DMS 273 (cell line): Measurements from ENCODE around the gene LILRB4.
"Not testable (repeated sequence)": the region's sequence is repeated elsewhere in the genome, so short reads cannot be mapped to it uniquely, and the experiment has no call there.

ENCODE experiments used
- DNase-seq: peaks from one replicate; lab custom pipeline; 2025; ENCODE audit not compliant: unreplicated experiment; lab: John Stamatoyannopoulos, UW

The LILRB4 gene

DNA sequence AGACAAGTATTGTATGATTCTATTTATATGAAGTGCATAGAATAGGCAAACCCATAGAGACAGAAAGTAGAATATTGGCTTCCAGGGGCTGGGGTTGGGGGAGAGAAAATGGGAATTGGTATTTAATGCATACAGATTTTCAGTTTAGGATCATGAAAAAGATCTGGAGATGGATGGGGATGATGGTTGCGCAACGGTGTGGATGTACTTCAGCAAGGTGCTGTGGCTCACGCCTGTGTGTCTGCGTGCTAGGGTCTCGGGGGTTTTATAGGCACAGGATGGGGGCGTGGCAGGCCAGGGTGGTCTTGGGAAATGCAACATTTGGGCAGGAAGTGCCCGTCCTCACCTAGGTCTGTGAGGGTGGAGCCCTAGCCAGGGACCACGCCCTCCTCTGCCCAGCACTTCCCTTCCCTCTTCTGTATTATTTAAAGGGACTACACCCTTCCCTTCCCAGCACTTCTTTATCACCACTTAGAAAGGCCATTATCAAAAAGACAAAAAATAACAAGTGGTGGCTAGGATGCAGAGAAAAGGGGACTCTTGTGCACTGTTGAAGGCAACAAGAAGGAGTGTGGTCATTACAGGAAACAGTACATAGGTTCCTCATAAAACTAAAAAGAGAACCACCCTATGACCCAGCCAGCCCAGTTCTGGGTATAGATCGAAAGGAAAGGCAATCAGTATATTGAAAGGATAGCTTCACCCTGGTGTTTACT lies 29.0 kb downstream of the LILRB4 start:
- DNase-seq, result no peak

DNA sequence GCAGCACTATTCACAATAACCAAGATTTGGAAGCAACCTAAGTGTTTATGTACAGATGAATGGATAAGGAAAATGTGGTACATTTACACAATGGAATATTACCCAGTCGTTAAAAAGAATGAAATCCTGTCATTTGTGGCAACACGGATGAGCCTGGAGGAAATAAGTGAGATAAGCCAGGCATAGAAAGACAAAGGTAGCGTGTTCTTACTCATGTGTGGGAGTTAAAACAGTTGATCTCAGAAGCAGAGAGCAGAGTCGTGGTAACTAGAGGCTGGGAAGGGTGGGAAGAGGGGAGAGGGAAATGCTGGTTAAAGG lies 29.5 kb downstream of the LILRB4 start:
- DNase-seq, result no peak

- DNase-seq, result no peak
Observed at GRCh38 chr19:54694648-54695047, 31.9 kb downstream of the LILRB4 start.

- no peak for DNase-seq
Observed at GRCh38 chr19:54696117-54696548, 33.3 kb downstream of the LILRB4 start.

- no peak for DNase-seq
Observed at GRCh38 chr19:54696766-54697165, 34.0 kb downstream of the LILRB4 start.

DNA sequence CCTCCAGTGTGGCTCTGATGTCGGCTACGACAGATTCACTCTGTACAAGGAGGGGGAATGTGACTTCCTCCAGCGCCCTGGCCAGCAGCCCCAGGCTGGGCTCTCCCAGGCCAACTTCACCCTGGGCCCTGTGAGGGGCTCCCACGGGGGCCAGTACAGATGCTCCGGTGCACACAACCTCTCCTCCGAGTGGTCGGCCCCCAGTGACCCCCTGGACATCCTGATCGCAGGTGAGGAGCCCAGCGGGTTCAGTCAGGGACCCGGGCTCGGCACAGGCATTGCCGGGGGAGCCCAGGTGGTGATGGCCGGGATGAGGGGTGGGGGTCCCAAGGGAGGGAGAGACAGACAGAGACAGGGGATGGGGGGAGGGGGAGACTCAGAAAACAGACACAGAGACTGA lies 34.9 kb downstream of the LILRB4 start:
- DNase-seq, result not testable (repeated sequence)

DNA sequence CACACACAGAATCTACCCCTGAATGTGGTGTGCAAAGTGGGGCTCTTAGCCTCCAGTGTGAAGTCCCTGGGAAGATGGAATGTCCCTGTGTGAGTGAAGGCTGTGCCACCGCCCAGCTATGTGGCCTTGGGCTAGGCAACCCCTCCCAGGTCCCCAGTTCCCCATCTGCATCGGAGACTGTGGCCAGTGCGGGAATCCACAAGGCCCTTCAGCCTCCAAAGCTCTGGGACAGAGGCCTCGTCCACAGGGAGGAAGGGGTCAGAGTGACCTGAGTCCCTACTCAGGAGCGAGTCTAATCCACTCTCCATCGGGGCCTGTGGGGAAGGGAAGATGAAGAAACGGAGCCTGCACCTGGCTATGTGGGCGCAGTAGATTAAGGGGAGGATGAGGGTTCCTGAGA lies 42.1 kb downstream of the LILRB4 start:
- DNase-seq, result no peak

DNA sequence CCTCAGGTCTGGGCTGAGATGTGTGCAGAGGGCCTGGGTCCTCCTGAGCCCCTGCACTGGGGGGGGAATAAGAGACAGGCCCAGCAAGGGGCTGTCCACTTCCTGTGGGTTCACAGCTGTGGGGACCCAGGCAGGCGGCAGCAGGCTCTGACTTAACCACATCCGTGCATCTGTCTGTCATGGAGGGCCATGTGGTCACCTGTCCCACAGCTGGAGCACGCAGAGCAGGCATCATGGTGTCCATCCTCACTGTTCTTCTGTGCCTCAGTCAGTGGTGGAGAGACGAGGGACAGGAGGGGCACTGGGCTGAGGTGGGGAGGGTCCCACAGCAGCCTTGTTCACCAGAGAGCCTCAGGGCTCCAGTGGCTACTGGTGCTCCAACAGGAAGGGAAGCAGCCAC lies 45.2 kb downstream of the LILRB4 start:
- DNase-seq, result no peak

GRCh38 chr19:54708781-54709180 lies 46.0 kb downstream of the LILRB4 start:
- no peak for DNase-seq

DNA sequence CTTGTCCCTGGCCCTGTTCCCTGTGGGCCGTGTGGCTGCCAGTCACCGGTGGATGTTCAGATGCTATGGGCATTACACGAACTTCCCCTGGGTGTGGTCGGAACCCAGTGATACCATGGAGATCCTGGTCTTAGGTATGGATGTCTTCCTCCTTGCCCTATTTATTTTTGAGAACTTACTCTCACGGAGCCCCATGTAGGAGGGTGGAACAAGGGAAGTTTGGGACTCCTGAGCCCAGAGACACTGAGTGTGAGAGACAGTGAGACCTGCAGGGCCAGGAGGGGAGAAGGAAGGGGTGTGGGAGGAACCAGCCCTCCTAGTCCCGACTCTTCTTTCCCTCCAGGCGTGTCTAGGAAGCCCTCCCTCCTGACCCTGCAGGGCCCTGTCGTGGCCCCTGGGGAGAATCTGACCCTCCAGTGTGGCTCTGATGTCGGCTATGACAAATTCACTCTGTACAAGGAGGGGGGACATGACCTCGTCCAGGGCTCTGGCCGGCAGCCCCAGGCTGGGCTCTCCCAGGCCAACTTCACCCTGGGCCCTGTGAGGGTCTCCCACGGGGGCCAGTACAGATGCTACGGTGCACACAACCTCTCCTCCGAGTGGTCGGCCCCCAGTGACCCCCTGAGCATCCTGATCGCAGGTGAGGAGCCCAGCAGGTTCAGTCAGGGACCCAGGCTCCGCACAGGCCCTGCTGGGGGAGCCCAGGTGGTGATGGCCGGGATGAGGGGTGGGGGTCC lies 46.6 kb downstream of the LILRB4 start:
- no peak for DNase-seq

GRCh38 chr19:54709956-54710355 lies 47.2 kb downstream of the LILRB4 start:
- not testable (repeated sequence) for DNase-seq
